B cell (primary cell): ENCODE data around the gene SLC45A3.

ENCODE experiments used
- CTCF ChIP-seq: fragments of 200-600 bp; IDR thresholded peaks from one replicate; pipeline ENCODE4 v1.8.0; 2022; ENCODE audit warnings: antibody characterized with exemption, mild to moderate bottlenecking
- EZH2 ChIP-seq: IDR thresholded peaks from 2 replicates; pipeline ENCODE4 v1.6.1; 2012; ENCODE audit warnings: borderline replicate concordance, low read depth, mild to moderate bottlenecking, moderate library complexity, low read length; ENCODE audit not compliant: insufficient read depth, poor library complexity, severe bottlenecking

GRCh38 chr1:205627956-205628355 lies 52.4 kb downstream of the SLC45A3 start:
- no peak for TF ChIP-seq EZH2
- TF ChIP-seq CTCF, result no peak
